Neural crest cell (in vitro differentiated cells): ENCODE data around the gene WDR1. TPM values are rescaled to one million over a fixed set of nuclear protein-coding genes. Genes with fewer than 3 reads are reported as not detected.
A peak's percentile ranks its signal among the peaks of the same experiment; 100 is the strongest.

Experiments
- DNase-seq: peaks from one replicate; pipeline ENCODE4 v3.0.0; 2021; ENCODE audit warnings: low read depth, mixed read lengths, low spot score
- H3K27ac Mint-ChIP-seq: one replicate; pipeline ENCODE4 v1.8.0; 2021; ENCODE audit warnings: mild to moderate bottlenecking, mixed read lengths; ENCODE audit not compliant: unreplicated experiment
- H3K27me3 Mint-ChIP-seq: 2 replicates; pipeline ENCODE4 v1.8.0; 2021; ENCODE audit warnings: low read depth, mild to moderate bottlenecking, mixed read lengths
- H3K36me3 Mint-ChIP-seq: 2 replicates; pipeline ENCODE4 v1.8.0; 2021; ENCODE audit warnings: low read depth, mild to moderate bottlenecking, mixed read lengths
- H3K4me1 Mint-ChIP-seq: 2 replicates; pipeline ENCODE4 v1.8.0; 2021; ENCODE audit warnings: mixed read lengths
- H3K4me3 Mint-ChIP-seq: one replicate; pipeline ENCODE4 v1.8.0; 2021; ENCODE audit warnings: mild to moderate bottlenecking, mixed read lengths
- H3K9me3 Mint-ChIP-seq: 2 replicates; pipeline ENCODE4 v1.8.0; 2021; ENCODE audit warnings: mixed read lengths
- CTCF ChIP-seq: fragments of 200-600 bp; sonication (generic); conservative IDR thresholded peaks from 2 replicates; pipeline ENCODE4 v1.5.0; 2021; ENCODE audit warnings: antibody characterized with exemption, mild to moderate bottlenecking
- total RNA-seq: library from RNA; stranded (reverse); gene quantifications from 2 replicates; pipeline ENCODE4 v1.2.1, GENCODE V29; 2021

The WDR1 gene
- total RNA-seq, 1 donor from 2014 or later: 154 TPM

GRCh38 chr4:10085386-10085785 lies 31.2 kb downstream of the WDR1 start:
- no peaks in the 10 kb centered on the region for H3K27me3 Mint-ChIP-seq
- H3K36me3 Mint-ChIP-seq: peaks cover 7% of the 10 kb centered on the region
- no peaks in the 10 kb centered on the region for H3K4me1 Mint-ChIP-seq
- TF ChIP-seq CTCF: no peak
- H3K27ac Mint-ChIP-seq: no peak overlapping the region
- no peak for DNase-seq
- H3K4me3 Mint-ChIP-seq: no peak overlapping the region
- H3K9me3 Mint-ChIP-seq: no peaks in the 10 kb centered on the region

GRCh38 chr4:10084651-10085358 lies 31.8 kb downstream of the WDR1 start:
- Mint-ChIP-seq H3K4me3 (no peak overlapping the region), H3K27me3 (no peaks in the 10 kb centered on the region), H3K36me3 (peaks cover 7% of the 10 kb centered on the region), H3K9me3 (no peaks in the 10 kb centered on the region), H3K27ac (peak overlapping the region; percentile 83), H3K4me1 (no peaks in the 10 kb centered on the region)
- TF ChIP-seq CTCF: no peak
- no peak for DNase-seq

- H3K36me3 Mint-ChIP-seq: peaks cover 11% of the 10 kb centered on the region
- no peaks in the 10 kb centered on the region for H3K9me3 Mint-ChIP-seq
- H3K27ac Mint-ChIP-seq: no peak overlapping the region
- no peaks in the 10 kb centered on the region for H3K27me3 Mint-ChIP-seq
- no peaks in the 10 kb centered on the region for H3K4me1 Mint-ChIP-seq
- TF ChIP-seq CTCF: no peak
- no peak for DNase-seq
- H3K4me3 Mint-ChIP-seq: no peak overlapping the region
Observed at GRCh38 chr4:10083861-10084641, 32.5 kb downstream of the WDR1 start.

- Mint-ChIP-seq H3K4me3 (no peak overlapping the region), H3K36me3 (peaks cover 11% of the 10 kb centered on the region), H3K4me1 (no peaks in the 10 kb centered on the region), H3K27me3 (no peaks in the 10 kb centered on the region), H3K9me3 (no peaks in the 10 kb centered on the region), H3K27ac (no peak overlapping the region)
- no peak for TF ChIP-seq CTCF
- DNase-seq: no peak
Observed at GRCh38 chr4:10083331-10083771, 33.2 kb downstream of the WDR1 start.

GRCh38 chr4:10082459-10083272 lies 33.9 kb downstream of the WDR1 start:
- Mint-ChIP-seq H3K36me3 (peaks cover 11% of the 10 kb centered on the region), H3K27ac (peak overlapping the region; percentile 62), H3K4me3 (no peak overlapping the region), H3K4me1 (no peaks in the 10 kb centered on the region), H3K9me3 (no peaks in the 10 kb centered on the region), H3K27me3 (no peaks in the 10 kb centered on the region)
- DNase-seq: no peak
- TF ChIP-seq CTCF: no peak
